SU-DHL-6 (cell line): ENCODE data around the gene PXN.

Experiments
- H2AFZ ChIP-seq: fragments of 200-600 bp; sonication (generic); 2 replicates; pipeline ENCODE4 v1.6.1; 2014; ENCODE audit warnings: low read depth, mild to moderate bottlenecking, moderate library complexity, mixed read lengths, antibody characterized with exemption, low read length; ENCODE audit not compliant: severe bottlenecking
- H3F3A ChIP-seq: fragments of 200-600 bp; shearing (Covaris generic); 2 replicates; pipeline ENCODE4 v1.6.0; 2016; ENCODE audit warnings: antibody characterized with exemption, mild to moderate bottlenecking; ENCODE audit not compliant: insufficient read depth
- H3K27ac ChIP-seq: fragments of 200-600 bp; sonication (generic); 2 replicates; pipeline ENCODE4 v1.5.1; 2016; ENCODE audit warnings: low read depth, mild to moderate bottlenecking, low read length, moderate library complexity, mixed read lengths
- H3K27me3 ChIP-seq: fragments of 200-600 bp; sonication (generic), shearing (Covaris generic); 2 replicates; pipeline ENCODE4 v1.6.0; 2014; ENCODE audit warnings: mild to moderate bottlenecking, low read length
- H3K36me3 ChIP-seq: fragments of 200-600 bp; sonication (generic); 2 replicates; pipeline ENCODE4 v1.6.1; 2014; ENCODE audit warnings: mild to moderate bottlenecking, low read length, mixed read lengths
- H3K4me2 ChIP-seq: fragments of 300-600, 200-600 bp; shearing (Covaris generic), sonication (generic); 2 replicates; pipeline ENCODE4 v1.6.0; 2014; ENCODE audit warnings: low read length, low read depth, mild to moderate bottlenecking; ENCODE audit not compliant: poor library complexity, severe bottlenecking
- H3K4me3 ChIP-seq: fragments of 200-600 bp; sonication (generic); 2 replicates; pipeline ENCODE4 v1.5.1; 2014; ENCODE audit warnings: antibody characterized with exemption, low read length, mild to moderate bottlenecking, mixed read lengths; ENCODE audit not compliant: insufficient read depth, poor library complexity, severe bottlenecking
- H3K79me2 ChIP-seq: fragments of 200-600 bp; sonication (generic); 2 replicates; pipeline ENCODE4 v1.6.1; 2014; ENCODE audit warnings: mild to moderate bottlenecking, low read length, moderate library complexity; ENCODE audit not compliant: insufficient read depth
- H3K9ac ChIP-seq: fragments of 200-600 bp; sonication (generic); 2 replicates; pipeline ENCODE4 v1.7.0; 2014; ENCODE audit warnings: mild to moderate bottlenecking, low read length
- H3K9me2 ChIP-seq: fragments of 200-600 bp; sonication (generic); replicated peaks from 2 replicates; pipeline ENCODE4 v1.6.1; 2014; ENCODE audit warnings: low read length; ENCODE audit not compliant: insufficient read depth
- H3K9me3 ChIP-seq: fragments of 200-600 bp; sonication (generic); 2 replicates; pipeline ENCODE4 v1.6.1; 2014; ENCODE audit warnings: low read length, mixed read lengths; ENCODE audit not compliant: insufficient read depth
- H4K20me1 ChIP-seq: fragments of 200-600 bp; sonication (generic); 2 replicates; pipeline ENCODE4 v1.6.1; 2014; ENCODE audit warnings: low read depth, mild to moderate bottlenecking, antibody characterized with exemption, low read length, moderate library complexity, mixed read lengths
- EZH2phosphoT487 ChIP-seq: fragments of 200-600 bp; sonication (generic), shearing (Covaris generic); conservative IDR thresholded peaks from 2 replicates; pipeline ENCODE4 v1.6.1; 2018; ENCODE audit warnings: mild to moderate bottlenecking, antibody characterized with exemption, low read length, moderate library complexity, mixed read lengths
- TF ChIP-seq, protein P1 (sequence below): fragments of 200-600 bp; sonication (generic); IDR thresholded peaks from one replicate; pipeline ENCODE4 v1.5.1; 2017; ENCODE audit warnings: antibody characterized with exemption, mild to moderate bottlenecking, low read length, moderate library complexity; ENCODE audit not compliant: insufficient read depth, poor library complexity, severe bottlenecking

The PXN gene

DNA sequence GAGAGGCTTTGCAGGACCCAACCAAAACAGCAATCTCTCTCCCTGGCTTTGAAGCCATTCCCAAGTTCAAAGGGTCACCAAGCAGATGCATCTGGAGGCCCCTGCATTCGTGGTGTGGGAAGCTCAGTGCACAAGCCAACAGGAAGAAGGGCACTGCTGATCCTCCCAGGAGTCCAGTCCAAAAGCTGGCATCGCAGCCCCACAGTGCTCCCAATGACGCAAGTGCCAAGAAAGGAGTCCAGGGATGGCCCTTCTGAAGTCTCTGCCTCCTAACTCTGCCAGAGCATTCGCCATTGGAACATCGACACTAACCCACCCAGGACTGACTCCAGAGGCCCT lies 25.1 kb downstream of the PXN start:
- Histone ChIP-seq H4K20me1 (no peaks in the 10 kb centered on the region), H3K4me2 (no peak overlapping the region), H3K4me3 (no peak overlapping the region), H3K9ac (no peak overlapping the region), H3K36me3 (no peaks in the 10 kb centered on the region), H3K9me2 (no peaks in the 10 kb centered on the region), H3F3A (no peaks in the 10 kb centered on the region), H3K27ac (no peak overlapping the region), H3K27me3 (no peaks in the 10 kb centered on the region), H3K9me3 (no peaks in the 10 kb centered on the region), H3K79me2 (no peaks in the 10 kb centered on the region), H2AFZ (no peak overlapping the region)
- TF ChIP-seq, protein P1, sequence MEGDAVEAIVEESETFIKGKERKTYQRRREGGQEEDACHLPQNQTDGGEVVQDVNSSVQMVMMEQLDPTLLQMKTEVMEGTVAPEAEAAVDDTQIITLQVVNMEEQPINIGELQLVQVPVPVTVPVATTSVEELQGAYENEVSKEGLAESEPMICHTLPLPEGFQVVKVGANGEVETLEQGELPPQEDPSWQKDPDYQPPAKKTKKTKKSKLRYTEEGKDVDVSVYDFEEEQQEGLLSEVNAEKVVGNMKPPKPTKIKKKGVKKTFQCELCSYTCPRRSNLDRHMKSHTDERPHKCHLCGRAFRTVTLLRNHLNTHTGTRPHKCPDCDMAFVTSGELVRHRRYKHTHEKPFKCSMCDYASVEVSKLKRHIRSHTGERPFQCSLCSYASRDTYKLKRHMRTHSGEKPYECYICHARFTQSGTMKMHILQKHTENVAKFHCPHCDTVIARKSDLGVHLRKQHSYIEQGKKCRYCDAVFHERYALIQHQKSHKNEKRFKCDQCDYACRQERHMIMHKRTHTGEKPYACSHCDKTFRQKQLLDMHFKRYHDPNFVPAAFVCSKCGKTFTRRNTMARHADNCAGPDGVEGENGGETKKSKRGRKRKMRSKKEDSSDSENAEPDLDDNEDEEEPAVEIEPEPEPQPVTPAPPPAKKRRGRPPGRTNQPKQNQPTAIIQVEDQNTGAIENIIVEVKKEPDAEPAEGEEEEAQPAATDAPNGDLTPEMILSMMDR: no peak
- TF ChIP-seq EZH2phosphoT487: no peak

DNA sequence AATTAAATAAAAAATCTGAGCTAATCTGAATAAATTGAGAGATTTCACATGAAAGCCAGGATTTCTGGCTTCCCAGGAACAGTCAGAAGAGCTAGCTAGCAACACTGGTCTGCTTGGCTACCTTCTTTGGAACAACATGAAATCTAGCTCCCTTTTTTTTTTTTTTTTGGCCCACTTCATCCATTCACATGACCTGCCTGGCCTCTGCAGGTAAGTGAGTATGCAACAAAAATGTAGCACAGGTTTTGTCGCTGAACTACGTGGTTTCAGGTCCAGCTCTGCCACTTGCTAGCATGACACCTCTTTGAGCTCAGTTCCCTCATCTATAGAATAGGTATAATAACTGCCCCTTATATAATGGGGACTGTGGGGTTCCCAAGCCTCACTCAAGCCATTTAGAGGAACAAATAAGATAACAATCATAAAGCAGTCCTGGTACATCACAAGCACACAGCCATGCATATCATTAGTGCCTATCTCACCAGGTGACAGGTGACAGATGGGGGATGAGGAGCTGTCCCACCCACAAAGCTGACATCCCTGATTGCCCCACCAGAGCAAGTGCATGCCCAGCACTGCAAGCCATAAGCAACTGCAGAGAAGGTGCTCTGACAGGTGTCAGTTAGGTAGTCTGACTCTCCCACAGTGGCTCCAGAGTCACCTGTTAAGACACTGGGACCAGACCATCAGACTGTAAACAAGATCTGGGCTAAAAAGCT lies 25.6 kb downstream of the PXN start:
- H3K9me2 ChIP-seq: no peaks in the 10 kb centered on the region
- no peak overlapping the region for H2AFZ ChIP-seq
- H4K20me1 ChIP-seq: no peaks in the 10 kb centered on the region
- H3K4me2 ChIP-seq: no peak overlapping the region
- TF ChIP-seq, protein P1: no peak
- TF ChIP-seq EZH2phosphoT487: no peak
- H3F3A ChIP-seq: no peaks in the 10 kb centered on the region
- H3K4me3 ChIP-seq: no peak overlapping the region
- no peaks in the 10 kb centered on the region for H3K79me2 ChIP-seq
- H3K27me3 ChIP-seq: no peaks in the 10 kb centered on the region
- H3K9ac ChIP-seq: no peak overlapping the region
- no peaks in the 10 kb centered on the region for H3K9me3 ChIP-seq
- H3K36me3 ChIP-seq: no peaks in the 10 kb centered on the region
- no peak overlapping the region for H3K27ac ChIP-seq

DNA sequence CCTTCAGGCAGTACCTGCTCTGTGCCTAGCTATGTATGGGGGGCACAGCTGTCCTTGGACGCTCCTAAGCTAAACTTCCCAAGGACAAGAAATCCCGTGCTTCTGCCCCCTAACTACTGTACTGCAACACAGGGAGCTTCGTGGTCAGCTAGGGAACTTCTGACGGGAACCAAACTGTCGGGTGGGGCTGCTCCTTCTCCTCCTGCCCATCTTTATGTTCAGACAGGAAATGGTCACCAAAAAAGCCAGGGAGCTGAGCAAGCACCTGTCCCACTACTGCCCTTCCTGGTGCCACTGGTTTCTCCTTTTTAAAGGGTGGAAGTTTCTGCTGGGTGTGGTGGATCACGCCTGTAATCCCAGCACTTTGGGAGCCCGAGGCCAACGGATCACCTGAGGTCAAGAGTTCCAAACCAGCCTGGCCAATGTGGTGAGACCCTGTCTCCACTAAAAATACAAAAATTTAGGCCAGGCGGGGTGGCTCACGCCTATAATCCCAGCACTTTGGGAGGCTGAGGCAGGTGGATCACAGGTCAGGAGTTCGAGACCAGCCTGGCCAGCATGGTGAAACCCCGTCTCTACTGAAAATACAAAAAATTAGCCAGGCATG lies 26.6 kb downstream of the PXN start:
- H3K79me2 ChIP-seq: no peaks in the 10 kb centered on the region

More for the DNA sequence above, 26.6 kb downstream of the PXN start:
- Histone ChIP-seq H3F3A (no peaks in the 10 kb centered on the region), H4K20me1 (no peaks in the 10 kb centered on the region), H3K36me3 (no peaks in the 10 kb centered on the region), H3K9me3 (no peaks in the 10 kb centered on the region), H2AFZ (no peak overlapping the region), H3K9me2 (no peaks in the 10 kb centered on the region), H3K4me3 (no peak overlapping the region), H3K4me2 (no peak overlapping the region), H3K27ac (no peak overlapping the region), H3K27me3 (no peaks in the 10 kb centered on the region), H3K9ac (no peak overlapping the region)
- TF ChIP-seq, protein P1: no peak
- no peak for TF ChIP-seq EZH2phosphoT487
